Epidermal melanocyte (primary cell): ENCODE data around the gene SLIRP.
"Not testable (repeated sequence)": the region's sequence is repeated elsewhere in the genome, so short reads cannot be mapped to it uniquely, and the experiment has no call there.

Experiments
- DNase-seq: peaks from one replicate; pipeline ENCODE4 v3.0.0; 2011; ENCODE audit warnings: low spot score; ENCODE audit not compliant: insufficient read length

The SLIRP gene

GRCh38 chr14:77741438-77741837, 33.5 kb downstream of the SLIRP start:
- no peak for DNase-seq

- DNase-seq: no peak
Observed at GRCh38 chr14:77746064-77746702, 38.3 kb downstream of the SLIRP start.

- not testable (repeated sequence) for DNase-seq
Observed at GRCh38 chr14:77747425-77747824, 39.5 kb downstream of the SLIRP start.

GRCh38 chr14:77752266-77752665, 44.4 kb downstream of the SLIRP start:
- DNase-seq: no peak

- no peak for DNase-seq
Observed at GRCh38 chr14:77752799-77753516, 45.1 kb downstream of the SLIRP start.

- DNase-seq: peak; percentile 88
Observed at GRCh38 chr14:77760381-77761204, 52.7 kb downstream of the SLIRP start, which contains the start of gene SNW1. TSS of gene SNW1 (minus strand) at chr14:77761156. CDS start at chr14:77761127, 29 bp downstream.

- DNase-seq: no peak
Observed at GRCh38 chr14:77761205-77761931, 53.5 kb downstream of the SLIRP start.

GRCh38 chr14:77763316-77763715, 55.4 kb downstream of the SLIRP start:
- no peak for DNase-seq

GRCh38 chr14:77763978-77764377, 56.1 kb downstream of the SLIRP start:
- DNase-seq: no peak
